Activated naive CD4-positive, alpha-beta T cell treated with anti-CD3 and anti-CD28 coated beads, Interleukin-2, amount 50 U/mL, for 16 hours (primary cell): ENCODE data around the gene HDAC1.

ENCODE experiments used
- DNase-seq: peaks from one replicate; pipeline ENCODE4 v3.0.0-alpha.2; 2020

The HDAC1 gene

GRCh38 chr1:32380057-32380456, 88.2 kb downstream of the HDAC1 start:
- no peak for DNase-seq
